Epithelial cell of alveolus of lung (primary cell): ENCODE measurements around the gene TMED1. TPM values are rescaled to one million over a fixed set of nuclear protein-coding genes. Genes with fewer than 3 reads are reported as not detected.

Experiments
- total RNA-seq: library from RNA; depleted of rRNA; stranded (reverse); fragments of >200 nt; gene quantifications from 2 replicates; pipeline ENCODE4 v1.2.1, GENCODE V29; 2015

TMED1 gene, protein sequence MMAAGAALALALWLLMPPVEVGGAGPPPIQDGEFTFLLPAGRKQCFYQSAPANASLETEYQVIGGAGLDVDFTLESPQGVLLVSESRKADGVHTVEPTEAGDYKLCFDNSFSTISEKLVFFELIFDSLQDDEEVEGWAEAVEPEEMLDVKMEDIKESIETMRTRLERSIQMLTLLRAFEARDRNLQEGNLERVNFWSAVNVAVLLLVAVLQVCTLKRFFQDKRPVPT
- total RNA-seq, result 50.4 and 84.2 TPM in 2 replicates

GRCh38 chr19:10835754-10836478, at the start of gene TMED1:
TMED1 (minus strand) TSS chr19:10836212; CDS start chr19:10836191, 21 bp downstream.

GRCh38 chr19:10870955-10871603, 35.1 kb upstream of the TMED1 start, which contains the start of gene CARM1:
CARM1 (plus strand) TSS chr19:10871553; CDS start chr19:10871703, 150 bp downstream.

DNA sequence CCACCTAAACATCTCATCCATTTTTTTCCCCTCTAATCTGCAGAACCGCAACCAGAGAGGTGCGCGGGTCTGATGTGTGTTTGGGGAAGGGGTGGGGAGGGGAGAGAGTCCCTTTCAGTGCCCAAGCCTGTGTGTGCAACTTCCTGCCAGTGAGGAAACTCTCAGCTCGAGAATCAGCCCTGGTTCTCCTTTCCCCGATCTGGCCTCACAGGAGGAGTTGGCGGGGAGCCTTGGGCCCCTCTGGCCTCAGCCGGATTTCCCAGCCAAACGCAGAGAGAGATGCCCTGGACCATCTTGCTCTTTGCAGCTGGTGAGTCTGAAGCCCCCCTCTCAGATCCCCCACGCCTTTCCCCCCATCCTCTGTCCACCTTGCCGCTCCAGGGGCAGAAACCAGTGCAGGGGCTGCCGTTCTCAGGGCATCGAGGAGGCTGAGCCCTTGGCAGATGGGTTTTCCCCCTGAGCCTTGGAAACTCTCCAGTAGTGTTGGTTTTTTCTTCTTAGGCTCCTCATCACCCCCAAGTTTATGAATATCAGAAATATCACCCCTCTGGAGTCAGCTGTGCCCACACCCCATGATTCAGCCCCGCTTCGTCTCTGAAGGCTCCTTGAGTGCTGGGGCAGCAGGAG, 12.3 kb upstream of the TMED1 start, which contains the start of gene C19orf38:
Gene C19orf38, plus strand, starts transcription at position 186 of the 627 bp plus-strand sequence. Its CDS starts 94 bp downstream, at position 280.

Other genes starting within 250 kb of the TMED1 start
- 5.6 TPM in 1 of 2 replicates, not detected in the other for gene AP1M2, start 248.9 kb downstream of the TMED1 start, total RNA-seq
- 55.6 and 84.0 TPM in 2 replicates for gene SLC44A2, start 210.7 kb downstream of the TMED1 start, total RNA-seq
- gene ILF3, start 181.9 kb downstream of the TMED1 start, total RNA-seq, result 91.3 and 103 TPM in 2 replicates
- 21.1 and 30.8 TPM in 2 replicates for gene QTRT1, start 134.8 kb downstream of the TMED1 start, total RNA-seq
- gene DNM2, start 118.1 kb downstream of the TMED1 start, total RNA-seq, result 60.5 and 81.8 TPM in 2 replicates
- 0.78 and 2.6 TPM in 2 replicates for gene C19orf38, start 12.2 kb upstream of the TMED1 start, total RNA-seq
- 30.2 and 42.9 TPM in 2 replicates for gene CARM1, start 35.3 kb upstream of the TMED1 start, total RNA-seq
- 91.8 and 99.6 TPM in 2 replicates for gene YIPF2, start 92.4 kb upstream of the TMED1 start, total RNA-seq
- gene TIMM29, start 92.6 kb upstream of the TMED1 start, total RNA-seq, result 34.3 and 47.7 TPM in 2 replicates
- 58.4 and 80.3 TPM in 2 replicates for gene SMARCA4, start 124.8 kb upstream of the TMED1 start, total RNA-seq